ENCODE data around the gene GEMIN8.

The GEMIN8 gene

DNA sequence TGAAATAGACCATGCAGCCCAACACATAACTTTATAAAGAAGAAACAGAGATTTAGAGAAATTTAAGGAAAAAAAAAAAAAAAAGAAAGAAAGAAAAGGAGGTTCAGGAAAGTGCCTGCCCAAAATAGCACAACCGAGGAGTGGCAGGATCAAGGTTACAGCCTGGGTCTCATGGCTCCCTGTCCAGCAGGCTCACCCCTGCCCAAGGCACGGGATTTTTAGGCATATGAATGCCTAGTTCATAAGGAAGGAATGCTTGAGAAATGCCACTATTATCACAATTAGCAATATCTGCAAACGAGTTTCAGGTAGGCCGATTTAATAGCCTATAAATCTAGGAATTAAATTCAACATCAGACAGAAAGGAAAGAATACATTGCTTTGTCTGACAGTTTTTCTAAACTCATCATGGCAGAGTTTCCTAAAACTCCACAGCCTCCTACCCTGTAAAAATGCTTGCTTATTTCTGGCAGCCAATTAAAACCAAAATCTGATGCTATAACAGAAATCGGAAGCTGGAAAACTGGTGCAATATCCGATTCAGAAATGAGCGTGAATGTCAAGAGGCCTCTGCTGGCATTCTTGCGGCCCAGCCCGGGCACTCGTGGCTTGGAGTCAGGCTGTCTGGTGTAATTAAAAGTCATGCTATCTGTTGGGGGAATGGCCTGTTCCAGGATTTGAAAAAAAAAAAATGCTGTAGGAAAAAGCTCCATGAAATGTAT lies 63.5 kb downstream of the GEMIN8 start:
- no peak overlapping the region for H3K9ac ChIP-seq (ENCODE audit: low read length)
- H3K9me3 ChIP-seq (ENCODE audit: low read length): no peaks in the 10 kb centered on the region
- H3F3A ChIP-seq (ENCODE audit: insufficient read depth, low read length): no peaks in the 10 kb centered on the region
- no peaks in the 10 kb centered on the region for H3K27me3 ChIP-seq (ENCODE audit: insufficient read depth, low read length)
- no peaks in the 10 kb centered on the region for H3K9me2 ChIP-seq (ENCODE audit: low read depth, low read length)
- H3K4me2 ChIP-seq (ENCODE audit: low read length): no peak overlapping the region
- H3K79me2 ChIP-seq (ENCODE audit: insufficient read depth, low read length): no peaks in the 10 kb centered on the region
- no peak overlapping the region for H2AFZ ChIP-seq (ENCODE audit: low read length)
- no peaks in the 10 kb centered on the region for H3K36me3 ChIP-seq (ENCODE audit: insufficient read depth, low read length)
- H3K27ac ChIP-seq (ENCODE audit: low read depth, low read length, poor library complexity, severe bottlenecking): no peak overlapping the region
- TF ChIP-seq, protein P1, sequence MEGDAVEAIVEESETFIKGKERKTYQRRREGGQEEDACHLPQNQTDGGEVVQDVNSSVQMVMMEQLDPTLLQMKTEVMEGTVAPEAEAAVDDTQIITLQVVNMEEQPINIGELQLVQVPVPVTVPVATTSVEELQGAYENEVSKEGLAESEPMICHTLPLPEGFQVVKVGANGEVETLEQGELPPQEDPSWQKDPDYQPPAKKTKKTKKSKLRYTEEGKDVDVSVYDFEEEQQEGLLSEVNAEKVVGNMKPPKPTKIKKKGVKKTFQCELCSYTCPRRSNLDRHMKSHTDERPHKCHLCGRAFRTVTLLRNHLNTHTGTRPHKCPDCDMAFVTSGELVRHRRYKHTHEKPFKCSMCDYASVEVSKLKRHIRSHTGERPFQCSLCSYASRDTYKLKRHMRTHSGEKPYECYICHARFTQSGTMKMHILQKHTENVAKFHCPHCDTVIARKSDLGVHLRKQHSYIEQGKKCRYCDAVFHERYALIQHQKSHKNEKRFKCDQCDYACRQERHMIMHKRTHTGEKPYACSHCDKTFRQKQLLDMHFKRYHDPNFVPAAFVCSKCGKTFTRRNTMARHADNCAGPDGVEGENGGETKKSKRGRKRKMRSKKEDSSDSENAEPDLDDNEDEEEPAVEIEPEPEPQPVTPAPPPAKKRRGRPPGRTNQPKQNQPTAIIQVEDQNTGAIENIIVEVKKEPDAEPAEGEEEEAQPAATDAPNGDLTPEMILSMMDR (IDR thresholded peaks at IDR 0.05; ENCODE audit: low read length): no peak
- no peaks in the 10 kb centered on the region for H4K20me1 ChIP-seq (ENCODE audit: insufficient read depth, low read length)
- no peaks in the 10 kb centered on the region for H3K4me1 ChIP-seq (ENCODE audit: insufficient read depth, low read length, severe bottlenecking)
- no peak overlapping the region for H3K4me3 ChIP-seq (ENCODE audit: low read depth, low read length, poor library complexity, severe bottlenecking)

DNA sequence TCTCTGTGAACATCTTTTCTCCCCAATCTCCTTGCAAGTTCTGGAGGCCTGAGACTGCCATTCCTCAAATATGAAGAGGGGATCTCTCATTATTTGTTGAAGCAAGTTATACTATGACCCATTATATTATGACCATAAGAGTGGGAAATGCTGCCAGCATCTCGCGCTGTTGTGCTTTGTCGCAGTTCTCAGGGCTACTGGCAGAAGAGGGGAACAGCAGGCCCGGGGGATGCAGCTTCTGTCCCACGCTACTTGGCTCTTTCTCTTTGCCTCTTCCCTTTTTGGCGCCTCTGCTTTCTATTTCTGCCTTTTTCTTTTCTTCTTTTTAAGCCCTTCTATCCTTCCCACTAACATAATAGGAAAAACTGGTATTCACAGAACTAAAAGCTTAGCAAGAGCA lies 64.2 kb downstream of the GEMIN8 start:
- no peak for TF ChIP-seq EZH2 (IDR thresholded peaks at IDR 0.05; ENCODE audit: borderline replicate concordance, low read length)
- TF ChIP-seq, protein P1 (IDR thresholded peaks at IDR 0.05; ENCODE audit: low read length): no peak
- Histone ChIP-seq H3K9me3 (ENCODE audit: low read length) (no peaks in the 10 kb centered on the region), H3K79me2 (ENCODE audit: insufficient read depth, low read length) (no peaks in the 10 kb centered on the region), H3K9ac (ENCODE audit: low read length) (no peak overlapping the region), H3K27ac (ENCODE audit: low read depth, low read length, poor library complexity, severe bottlenecking) (no peak overlapping the region), H3K36me3 (ENCODE audit: insufficient read depth, low read length) (no peaks in the 10 kb centered on the region), H3K4me3 (ENCODE audit: low read depth, low read length, poor library complexity, severe bottlenecking) (no peak overlapping the region), H4K20me1 (ENCODE audit: insufficient read depth, low read length) (no peaks in the 10 kb centered on the region), H3K4me1 (ENCODE audit: insufficient read depth, low read length, severe bottlenecking) (no peaks in the 10 kb centered on the region), H2AFZ (ENCODE audit: low read length) (no peak overlapping the region), H3K9me2 (ENCODE audit: low read depth, low read length) (no peaks in the 10 kb centered on the region), H3K27me3 (ENCODE audit: insufficient read depth, low read length) (no peaks in the 10 kb centered on the region), H3K4me2 (ENCODE audit: low read length) (no peak overlapping the region), H3F3A (ENCODE audit: insufficient read depth, low read length) (no peaks in the 10 kb centered on the region)

DNA sequence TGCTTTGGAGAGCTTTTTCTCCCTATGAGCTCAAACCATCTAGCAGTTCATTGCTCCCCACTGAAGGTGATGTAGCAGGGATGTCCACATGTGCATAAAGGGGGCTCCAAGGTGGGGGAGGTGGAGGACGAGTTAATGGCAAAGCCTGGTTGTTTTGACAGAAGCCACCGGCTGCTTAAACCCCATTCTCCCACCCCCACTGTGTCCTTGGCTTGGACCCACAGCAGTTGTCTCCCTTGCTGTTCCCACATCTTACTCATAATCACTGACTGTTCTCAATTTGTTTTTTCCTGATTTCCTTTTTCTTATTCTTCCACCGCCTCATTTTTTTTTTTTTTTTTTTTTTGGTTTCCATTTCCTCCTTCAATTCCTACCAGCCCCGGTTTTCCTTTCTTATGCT lies 72.7 kb downstream of the GEMIN8 start:
- Histone ChIP-seq H3K4me3 (ENCODE audit: low read depth, low read length, poor library complexity, severe bottlenecking) (no peak overlapping the region), H4K20me1 (ENCODE audit: insufficient read depth, low read length) (no peaks in the 10 kb centered on the region), H3K27ac (ENCODE audit: low read depth, low read length, poor library complexity, severe bottlenecking) (no peak overlapping the region), H3K79me2 (ENCODE audit: insufficient read depth, low read length) (no peaks in the 10 kb centered on the region), H3K9me2 (ENCODE audit: low read depth, low read length) (no peaks in the 10 kb centered on the region), H3K4me2 (ENCODE audit: low read length) (no peak overlapping the region), H3K36me3 (ENCODE audit: insufficient read depth, low read length) (no peaks in the 10 kb centered on the region), H3K4me1 (ENCODE audit: insufficient read depth, low read length, severe bottlenecking) (no peaks in the 10 kb centered on the region), H3F3A (ENCODE audit: insufficient read depth, low read length) (no peaks in the 10 kb centered on the region), H3K27me3 (ENCODE audit: insufficient read depth, low read length) (no peaks in the 10 kb centered on the region), H3K9ac (ENCODE audit: low read length) (no peak overlapping the region), H2AFZ (ENCODE audit: low read length) (no peak overlapping the region), H3K9me3 (ENCODE audit: low read length) (no peaks in the 10 kb centered on the region)
- TF ChIP-seq, protein P1 (IDR thresholded peaks at IDR 0.05; ENCODE audit: low read length): no peak
- TF ChIP-seq EZH2 (IDR thresholded peaks at IDR 0.05; ENCODE audit: borderline replicate concordance, low read length): no peak

Data from OCI-LY1 (cell line).